Gastrocnemius medialis (tissue), 4 donors: Measurements from ENCODE around the gene GINS1. TPM values are rescaled to one million over a fixed set of nuclear protein-coding genes. Genes with fewer than 3 reads are reported as not detected.

Source experiments
- ATAC-seq, 2 donors: fragments of 150-250 bp; one replicate each; pipeline ENCODE4 v1.9.1; 2016
- DNase-seq, 2 donors: peaks; one replicate each; pipeline ENCODE4 v3.0.0-alpha.2; 2019
- H3K27ac ChIP-seq, 4 donors: fragments of 200-600 bp; sonication (generic); 1 replicate in 1 of 4; 2 replicates in 3 of 4; pipeline ENCODE4 v1.5.1; 2016 to 2018; ENCODE audit warnings: mild to moderate bottlenecking in 2 of 4, moderate library complexity in 1 of 4
- H3K27me3 ChIP-seq, 3 donors: fragments of 200-600 bp; sonication (generic) in 2 of 3; 1 replicate in 1 of 3; 2 replicates in 2 of 3; pipeline versions ENCODE4 v1.5.1 to v1.6.0; 2016 to 2019; ENCODE audit warnings: mild to moderate bottlenecking in 1 of 3, moderate library complexity in 1 of 3
- H3K36me3 ChIP-seq, 2 donors: fragments of 200-600 bp; sonication (generic) in 1 of 2; one replicate each; pipeline ENCODE4 v1.5.1; 2017 to 2018
- H3K4me1 ChIP-seq, 2 donors: fragments of 200-600 bp; sonication (generic) in 1 of 2; one replicate each; pipeline ENCODE4 v1.5.1; 2016 to 2017; ENCODE audit warnings: mild to moderate bottlenecking in 2 of 2
- H3K4me3 ChIP-seq, 4 donors: fragments of 200-600 bp; sonication (generic) in 3 of 4; 1 replicate in 1 of 4; 2 replicates in 3 of 4; pipeline ENCODE4 v1.5.1; 2016 to 2019; ENCODE audit warnings: mild to moderate bottlenecking in 2 of 4
- H3K9me3 ChIP-seq, 3 donors: fragments of 200-600 bp; sonication (generic) in 2 of 3; 1 replicate in 1 of 3; 2 replicates in 2 of 3; pipeline ENCODE4 v1.5.1; 2016 to 2019
- POLR2A ChIP-seq, 2 donors: fragments of 450-650 bp; IDR thresholded peaks; one replicate each; pipeline ENCODE4 v1.6.1; 2017; ENCODE audit warnings: antibody characterized with exemption in 2 of 2, mild to moderate bottlenecking in 2 of 2, moderate library complexity in 2 of 2
- in situ Hi-C, 4 donors: fragments of 200-750 bp; cut with MboI; loops; one replicate each; pipeline versions ENCODE4 v1.15.0 to v1.8.0; 2017; ENCODE audit warnings: low sequenced_read_pairs in 4 of 4
- intact Hi-C: fragments of 100-400 bp; cut with DNase I; formaldehyde crosslinking; loops from one replicate; pipeline ENCODE4 v1.15.1; 2023; ENCODE audit warnings: low total_unique reads
- total RNA-seq, 4 donors: library from RNA; depleted of rRNA; stranded (reverse); fragments of >200 nt; gene quantifications; one replicate each; pipeline versions ENCODE4 v1.1.0 to v1.2.3, GENCODE V29; 2016
- TF ChIP-seq, protein P1 (sequence below), 5 experiments: fragments of 450-650 bp in 3 of 5; fragments of 200-600 bp in 2 of 5; sonication (generic) in 2 of 5; IDR thresholded peaks in 4 of 5; conservative IDR thresholded peaks in 1 of 5; 1 replicate in 4 of 5; 2 replicates in 1 of 5; pipeline ENCODE4 v1.5.1; 2016 to 2019; ENCODE audit warnings: antibody characterized with exemption in 5 of 5, mild to moderate bottlenecking in 3 of 5, moderate library complexity in 3 of 5

The GINS1 gene
- total RNA-seq, 4 donors from 2014 or later, result 0.07 to 0.20 TPM; not detected in 2

- ATAC-seq (no peak), DNase-seq (no peak)
- Histone ChIP-seq H3K27ac (no peak overlapping the region), H3K36me3 (no peaks in the 10 kb centered on the region), H3K27me3 (no peaks in the 10 kb centered on the region), H3K4me3 (no peak overlapping the region), H3K9me3 (no peaks in the 10 kb centered on the region), H3K4me1 (no peaks in the 10 kb centered on the region)
- TF ChIP-seq POLR2A (IDR thresholded peaks at IDR 0.05), result no peak
- TF ChIP-seq, protein P1, sequence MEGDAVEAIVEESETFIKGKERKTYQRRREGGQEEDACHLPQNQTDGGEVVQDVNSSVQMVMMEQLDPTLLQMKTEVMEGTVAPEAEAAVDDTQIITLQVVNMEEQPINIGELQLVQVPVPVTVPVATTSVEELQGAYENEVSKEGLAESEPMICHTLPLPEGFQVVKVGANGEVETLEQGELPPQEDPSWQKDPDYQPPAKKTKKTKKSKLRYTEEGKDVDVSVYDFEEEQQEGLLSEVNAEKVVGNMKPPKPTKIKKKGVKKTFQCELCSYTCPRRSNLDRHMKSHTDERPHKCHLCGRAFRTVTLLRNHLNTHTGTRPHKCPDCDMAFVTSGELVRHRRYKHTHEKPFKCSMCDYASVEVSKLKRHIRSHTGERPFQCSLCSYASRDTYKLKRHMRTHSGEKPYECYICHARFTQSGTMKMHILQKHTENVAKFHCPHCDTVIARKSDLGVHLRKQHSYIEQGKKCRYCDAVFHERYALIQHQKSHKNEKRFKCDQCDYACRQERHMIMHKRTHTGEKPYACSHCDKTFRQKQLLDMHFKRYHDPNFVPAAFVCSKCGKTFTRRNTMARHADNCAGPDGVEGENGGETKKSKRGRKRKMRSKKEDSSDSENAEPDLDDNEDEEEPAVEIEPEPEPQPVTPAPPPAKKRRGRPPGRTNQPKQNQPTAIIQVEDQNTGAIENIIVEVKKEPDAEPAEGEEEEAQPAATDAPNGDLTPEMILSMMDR (IDR thresholded peaks at IDR 0.05 in 4 of 5, conservative IDR thresholded peaks at IDR 0.05 in 1 of 5), result no peak
- intact Hi-C loops (no loop called here), in situ Hi-C loops (loop anchor here in 2 of 4 donors (25.0 kb wide), 2 partner anchors 121 to 304 kb away; partner anchors contain the start of gene ZNF337 (in 1 of the 2))
Measured at GRCh38 chr20:25382704-25383370, 24.6 kb upstream of the GINS1 start.

DNA sequence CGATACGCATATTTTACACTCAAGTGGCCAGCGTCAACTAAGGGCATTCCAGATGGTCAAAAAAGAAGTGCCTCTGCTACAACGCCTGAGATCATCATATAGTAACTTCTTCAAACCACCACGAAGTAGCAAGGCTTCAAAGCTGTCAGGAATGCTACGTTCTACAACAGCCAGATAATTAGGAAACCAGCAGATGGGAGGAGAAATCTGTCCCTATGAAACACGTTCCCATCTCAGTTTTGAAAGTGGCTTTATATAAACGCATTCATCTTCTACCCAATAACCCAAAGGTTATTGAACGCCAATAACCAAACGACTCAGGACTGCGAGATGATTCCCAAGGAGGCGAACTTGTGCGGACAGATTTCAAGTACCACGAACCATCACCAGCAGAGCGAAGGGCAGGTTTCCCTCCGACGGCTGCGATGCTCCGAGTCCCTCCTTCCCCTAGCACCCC is 18.0 kb upstream of the GINS1 start:
- in situ Hi-C loops, result loop anchor here in 2 of 4 donors (25.0 kb wide), 2 partner anchors 127 to 298 kb away; partner anchors contain the start of gene ZNF337 (in 1 of the 2)
- Histone ChIP-seq H3K4me3 (peak overlapping the region; percentile 72 to 99 (median 84)), H3K27ac (peak overlapping the region in 2 of 4 donors; percentile 71 to 83), H3K36me3 (no peaks in the 10 kb centered on the region), H3K4me1 (peaks cover 9 to 12% of the 10 kb centered on the region in 2 donors), H3K27me3 (no peaks in the 10 kb centered on the region), H3K9me3 (no peaks in the 10 kb centered on the region)
- intact Hi-C loops, result loop anchor here (1.0 kb wide), 1 partner anchor 18 kb away; the partner anchor contains the start of gene GINS1
- TF ChIP-seq, protein P1 (IDR thresholded peaks at IDR 0.05 in 4 of 5, conservative IDR thresholded peaks at IDR 0.05 in 1 of 5), result no peak
- TF ChIP-seq POLR2A (IDR thresholded peaks at IDR 0.05), result no peak
- DNase-seq (no peak), ATAC-seq (no peak)

DNA sequence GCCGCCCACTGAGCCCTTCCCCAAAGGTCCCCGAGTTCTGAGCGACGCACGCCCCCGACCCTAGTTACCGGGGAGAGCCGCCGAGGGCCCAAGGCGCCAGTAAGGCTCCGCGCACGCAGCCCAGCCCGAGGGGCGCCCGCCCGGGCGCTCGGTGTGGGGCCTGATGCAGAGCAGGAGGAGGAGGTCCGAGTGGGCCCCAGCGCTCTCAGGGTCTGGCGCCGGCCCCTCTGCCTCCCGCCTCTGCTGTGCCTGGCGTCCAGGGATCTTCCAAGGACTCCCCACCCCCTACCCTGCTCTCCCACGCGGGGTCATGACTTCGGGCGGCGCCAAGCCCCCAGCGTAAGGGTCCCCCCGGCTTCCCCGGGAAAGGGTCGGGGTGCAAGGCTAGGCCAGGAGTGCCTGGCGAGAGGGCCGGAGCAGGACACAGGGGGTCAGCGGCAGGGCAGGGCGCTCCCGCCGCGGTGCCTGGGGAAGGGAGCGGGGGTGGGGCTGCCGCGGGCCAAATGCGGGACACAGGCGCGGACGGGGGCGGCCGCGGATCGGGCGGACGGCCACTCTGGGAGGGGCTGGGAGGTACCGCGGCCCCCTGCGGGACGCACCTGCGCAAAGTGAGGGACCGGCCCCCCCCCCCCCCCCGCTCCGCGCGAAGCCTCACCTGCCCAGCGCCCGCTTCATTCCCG is 17.5 kb upstream of the GINS1 start:
- Histone ChIP-seq H3K27ac (peak overlapping the region; percentile 71 to 85 (median 82)), H3K4me3 (peak overlapping the region; percentile 72 to 99 (median 84)), H3K27me3 (no peaks in the 10 kb centered on the region), H3K4me1 (peaks cover 9 to 12% of the 10 kb centered on the region in 2 donors), H3K36me3 (no peaks in the 10 kb centered on the region), H3K9me3 (no peaks in the 10 kb centered on the region)
- in situ Hi-C loops (loop anchor here (10.0 to 25.0 kb wide), 7 partner anchors 85 to 395 kb away; partner anchors contain the start of genes APMAP (in 3 of the 4), ENTPD6 (in 1 of the 4) and ZNF337 (in 1 of the 4)), intact Hi-C loops (loop anchor here (1.0 to 5.0 kb wide), 7 partner anchors 17 to 397 kb away; partner anchors contain the start of genes APMAP, ENTPD6, GINS1 and NANP)
- DNase-seq, result peak in 1 of 2 donors; percentile 25
- no peak for TF ChIP-seq POLR2A (IDR thresholded peaks at IDR 0.05)
- TF ChIP-seq, protein P1 (IDR thresholded peaks at IDR 0.05 in 4 of 5, conservative IDR thresholded peaks at IDR 0.05 in 1 of 5), result no peak
- ATAC-seq, result peak; percentile 35 to 57

- no peaks in the 10 kb centered on the region for H3K27me3 ChIP-seq
- peak; percentile 90 to 95 for DNase-seq
- TF ChIP-seq, protein P1 (IDR thresholded peaks at IDR 0.05 in 4 of 5, conservative IDR thresholded peaks at IDR 0.05 in 1 of 5), result no peak
- TF ChIP-seq POLR2A (IDR thresholded peaks at IDR 0.05), result peak; percentile 64 to 69
- H3K27ac ChIP-seq, result peak within 1 kb of the TSS; percentile 71 to 86 (median 84)
- in situ Hi-C loops, result loop anchor here (10.0 to 25.0 kb wide), 7 partner anchors 86 to 396 kb away; partner anchors contain the start of genes APMAP (in 3 of the 4), ENTPD6 (in 1 of the 4) and ZNF337 (in 1 of the 4)
- no peaks in the 10 kb centered on the region for H3K9me3 ChIP-seq
- peaks cover 9 to 12% of the 10 kb centered on the region in 2 donors for H3K4me1 ChIP-seq
- H3K36me3 ChIP-seq, result no peaks in the 10 kb centered on the region
- intact Hi-C loops, result loop anchor here (2.0 to 5.0 kb wide), 6 partner anchors 144 to 398 kb away; partner anchors contain the start of genes APMAP, ENTPD6, NANP and VSX1
- H3K4me3 ChIP-seq, result peak within 1 kb of the TSS; percentile 72 to 99 (median 84)
- ATAC-seq, result peak; percentile 94 to 95
Measured at GRCh38 chr20:25390538-25391528, 16.6 kb upstream of the GINS1 start, which contains the start of gene ABHD12. TSS of gene ABHD12 (minus strand) at chr20:25390835. CDS start at chr20:25390703, 132 bp downstream.
